Kidney (tissue), 14 donors: ENCODE measurements around the gene PML. TPM values are rescaled to one million over a fixed set of nuclear protein-coding genes. Genes with fewer than 3 reads are reported as not detected.

Experiments used
- DNase-seq, 5 donors: peaks; one replicate each; pipeline ENCODE4 v3.0.0-alpha.2; 2013 to 2020
- FAIRE-seq: peaks from 2 replicates; lab custom pipeline; 2012; peaks lifted over from hg19 to GRCh38; lab: Jason Lieb, UNC
- H3K27ac ChIP-seq, 2 donors: one replicate each; pipeline ENCODE4 v1.7.0; 2013; ENCODE audit warnings: low read depth in 2 of 2, low read length in 2 of 2, inconsistent platforms in 1 of 2
- H3K27me3 ChIP-seq: one replicate; pipeline ENCODE4 v1.7.1; 2013; ENCODE audit warnings: low read length, inconsistent platforms; ENCODE audit not compliant: control insufficient read depth, insufficient read depth
- H3K36me3 ChIP-seq, 3 donors: one replicate each; pipeline versions ENCODE4 v1.7.0 to v1.7.1; 2013; ENCODE audit warnings: low read length in 3 of 3, control low read depth in 1 of 3, inconsistent platforms in 1 of 3; ENCODE audit not compliant: insufficient read depth in 3 of 3, control insufficient read depth in 2 of 3
- H3K4me1 ChIP-seq, 3 donors: one replicate each; pipeline versions ENCODE4 v1.7.0 to v1.7.1; 2013; ENCODE audit warnings: low read length in 3 of 3, inconsistent platforms in 1 of 3, low read depth in 1 of 3; ENCODE audit not compliant: control insufficient read depth in 2 of 3, insufficient read depth in 2 of 3
- H3K4me3 ChIP-seq, 3 donors: one replicate each; pipeline versions ENCODE4 v1.7.0 to v1.8.1; 2013; ENCODE audit warnings: low read length in 3 of 3, control low read depth in 1 of 3, inconsistent platforms in 1 of 3
- H3K9ac ChIP-seq, 3 donors: one replicate each; pipeline versions ENCODE4 v1.7.0 to v1.7.1; 2013; ENCODE audit warnings: low read length in 3 of 3, control low read depth in 1 of 3, inconsistent platforms in 1 of 3
- H3K9me3 ChIP-seq, 3 donors: one replicate each; pipeline versions ENCODE4 v1.7.0 to v1.7.1; 2013; ENCODE audit warnings: low read length in 3 of 3, control low read depth in 1 of 3, inconsistent platforms in 1 of 3; ENCODE audit not compliant: control insufficient read depth in 2 of 3, insufficient read depth in 1 of 3
- intact Hi-C: fragments of 100-400 bp; cut with DNase I; formaldehyde crosslinking; loops from one replicate; pipeline ENCODE4 v1.11.1; 2022
- polyA plus RNA-seq: library from polyadenylated mRNA; stranded (reverse); fragments of 350-450 nt; fragmentation: Illumina TruSeq; extraction: RNeasy Lipid Tissue Mini Kit (QIAGEN cat#74804); gene quantifications from one replicate; pipeline ENCODE4 v1.2.3, GENCODE V29; 2014; ENCODE audit warnings: low read depth, low replicate concordance; ENCODE audit not compliant: insufficient read depth
- total RNA-seq: library from RNA; stranded (reverse); fragmentation: NEBNext Ultra II Directional; extraction: Animal tissue kit (Norgen Biotek cat#: 25700); gene quantifications from one replicate; pipeline ENCODE4 v1.2.1, GENCODE V29; 2021
- TF ChIP-seq, protein P1 (sequence below): IDR thresholded peaks from 3 replicates; pipeline ENCODE4 v1.5.1; 2012; ENCODE audit warnings: mild to moderate bottlenecking, moderate library complexity, borderline replicate concordance; ENCODE audit not compliant: insufficient read depth; ENCODE audit errors: extremely low read depth
- donor health status: control.
- donor health status: control.
- donor health status: control.
- donor health status: control.
- donor health status: control.
- donor health status: DM: yes; HTN: yes; CAD: no.
- donor health status: Normal renal cell carcinoma (clear cell type).

Gene PML
- total and polyA plus RNA-seq, 2 donors from 2014 or later, result 19.6 to 82.9 TPM

- Histone ChIP-seq H3K9me3 (no peaks in the 10 kb centered on the region), H3K4me3 (no peak overlapping the region), H3K36me3 (no peaks in the 10 kb centered on the region), H3K27me3 (no peaks in the 10 kb centered on the region), H3K9ac (no peak overlapping the region), H3K27ac (no peak overlapping the region), H3K4me1 (peaks cover 0 to 22% (median 7%) of the 10 kb centered on the region in 3 donors)
- DNase-seq, result peak in 2 of 5 donors; percentile 28 to 34
- TF ChIP-seq, protein P1, sequence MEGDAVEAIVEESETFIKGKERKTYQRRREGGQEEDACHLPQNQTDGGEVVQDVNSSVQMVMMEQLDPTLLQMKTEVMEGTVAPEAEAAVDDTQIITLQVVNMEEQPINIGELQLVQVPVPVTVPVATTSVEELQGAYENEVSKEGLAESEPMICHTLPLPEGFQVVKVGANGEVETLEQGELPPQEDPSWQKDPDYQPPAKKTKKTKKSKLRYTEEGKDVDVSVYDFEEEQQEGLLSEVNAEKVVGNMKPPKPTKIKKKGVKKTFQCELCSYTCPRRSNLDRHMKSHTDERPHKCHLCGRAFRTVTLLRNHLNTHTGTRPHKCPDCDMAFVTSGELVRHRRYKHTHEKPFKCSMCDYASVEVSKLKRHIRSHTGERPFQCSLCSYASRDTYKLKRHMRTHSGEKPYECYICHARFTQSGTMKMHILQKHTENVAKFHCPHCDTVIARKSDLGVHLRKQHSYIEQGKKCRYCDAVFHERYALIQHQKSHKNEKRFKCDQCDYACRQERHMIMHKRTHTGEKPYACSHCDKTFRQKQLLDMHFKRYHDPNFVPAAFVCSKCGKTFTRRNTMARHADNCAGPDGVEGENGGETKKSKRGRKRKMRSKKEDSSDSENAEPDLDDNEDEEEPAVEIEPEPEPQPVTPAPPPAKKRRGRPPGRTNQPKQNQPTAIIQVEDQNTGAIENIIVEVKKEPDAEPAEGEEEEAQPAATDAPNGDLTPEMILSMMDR, result no peak
- intact Hi-C loops, result loop anchor here (10.0 kb wide), 1 partner anchor 65 kb away; no protein-coding TSS in a partner anchor
- FAIRE-seq, result no peak
Observed at GRCh38 chr15:73979636-73980035, 14.9 kb upstream of the PML start.

- peaks cover 0 to 27% (median 7%) of the 10 kb centered on the region in 3 donors for H3K4me1 ChIP-seq
- FAIRE-seq, result no peak
Observed at GRCh38 chr15:73981761-73982221, 12.7 kb upstream of the PML start.

GRCh38 chr15:73982222-73982962, 12.1 kb upstream of the PML start:
- peak; percentile 65 to 96 (median 85) for DNase-seq
- Histone ChIP-seq H3K27ac (peak overlapping the region; percentile 79 to 85), H3K27me3 (no peaks in the 10 kb centered on the region), H3K36me3 (no peaks in the 10 kb centered on the region), H3K9me3 (no peaks in the 10 kb centered on the region), H3K9ac (peak overlapping the region in 2 of 3 donors; percentile 6 to 17), H3K4me3 (no peak overlapping the region), H3K4me1 (peaks cover 0 to 33% (median 13%) of the 10 kb centered on the region in 3 donors)
- intact Hi-C loops, result loop anchor here (10.0 kb wide), 1 partner anchor 62 kb away; no protein-coding TSS in a partner anchor
- TF ChIP-seq, protein P1, result no peak
- FAIRE-seq, result no peak

More at GRCh38 chr15:73981761-73982221, 12.7 kb upstream of the PML start:
- no peak for DNase-seq
- no peak overlapping the region for H3K4me3 ChIP-seq
- H3K36me3 ChIP-seq, result no peaks in the 10 kb centered on the region
- no peaks in the 10 kb centered on the region for H3K27me3 ChIP-seq
- intact Hi-C loops, result loop anchor here (10.0 kb wide), 1 partner anchor 63 kb away; no protein-coding TSS in a partner anchor
- TF ChIP-seq, protein P1, result no peak
- peak overlapping the region in 1 of 3 donors; percentile 6 for H3K9ac ChIP-seq
- H3K27ac ChIP-seq, result peak overlapping the region; percentile 79 to 85
- no peaks in the 10 kb centered on the region for H3K9me3 ChIP-seq
